C1 segment of cervical spinal cord (tissue), 14 donors: ENCODE data around the gene UBTF.
A peak's percentile ranks its signal among the peaks of the same experiment; 100 is the strongest.
"Not testable (repeated sequence)": the region's sequence is repeated elsewhere in the genome, so short reads cannot be mapped to it uniquely, and the experiment has no call there.

Experiments used
- DNase-seq, 14 donors: peaks; one replicate each; lab custom pipeline; 2025; lab: John Stamatoyannopoulos, UW

Gene UBTF

DNA sequence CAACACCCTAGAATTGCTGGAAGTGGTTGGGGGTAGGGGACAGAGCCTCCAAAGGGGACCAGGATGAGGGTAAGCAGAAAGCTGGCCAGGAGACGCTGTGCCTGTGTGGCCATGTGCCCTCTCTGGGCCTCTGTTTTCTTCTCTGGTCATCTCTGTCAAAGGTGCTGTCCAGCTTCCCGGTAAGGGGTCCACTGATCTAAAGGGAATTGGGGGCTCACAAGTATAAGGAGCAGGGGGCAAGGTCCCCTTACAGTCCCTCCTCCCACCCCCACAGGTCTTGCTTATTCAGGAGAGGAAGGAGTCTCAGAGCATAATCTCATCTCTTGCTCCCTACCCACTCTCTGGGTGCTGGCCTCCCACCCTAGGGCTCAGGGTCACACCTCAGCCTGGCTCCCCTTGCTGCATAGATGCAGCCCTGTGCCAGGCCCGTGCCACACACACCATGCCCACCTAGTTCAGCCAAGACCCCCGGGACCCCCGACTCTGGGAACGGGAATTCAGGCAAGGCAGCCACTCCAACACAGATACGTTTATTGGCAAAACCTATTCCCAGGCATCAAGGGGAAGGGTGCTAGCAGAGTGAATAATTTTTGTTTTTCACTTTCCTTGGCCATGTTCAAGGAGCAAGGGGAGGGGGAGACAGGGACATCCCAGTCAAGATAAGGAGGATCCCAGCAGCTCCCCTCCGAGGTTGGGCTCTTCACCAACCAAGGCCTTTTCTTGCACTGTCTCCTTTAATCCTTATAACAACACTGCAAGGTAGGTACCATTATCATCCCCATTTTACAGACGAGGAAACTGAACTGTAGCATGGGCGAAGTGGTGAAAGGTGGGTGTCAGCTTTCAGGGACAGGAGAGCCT, 28.6 kb upstream of the UBTF start:
- DNase-seq: no peak

DNA sequence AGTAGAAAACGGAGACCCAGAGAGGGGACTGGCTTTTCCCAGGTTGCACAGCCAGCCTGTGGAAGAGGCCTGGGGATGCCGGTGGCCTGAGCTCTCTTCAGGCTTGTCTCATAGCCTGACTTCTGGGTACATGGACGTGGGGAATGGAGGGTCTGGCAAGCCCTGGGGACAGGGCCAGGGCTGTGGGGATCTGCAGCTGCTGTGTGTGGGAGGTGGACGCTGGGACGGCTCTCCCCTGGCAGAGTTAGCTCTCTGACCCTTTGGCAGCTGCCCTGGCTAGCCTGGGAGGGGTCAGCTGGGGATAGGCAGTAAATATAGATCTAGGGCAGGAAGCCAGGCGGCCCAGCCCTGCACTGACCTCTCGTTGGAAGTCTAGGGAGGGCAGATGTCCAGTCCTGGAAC, 28.0 kb upstream of the UBTF start:
- DNase-seq: no peak

DNA sequence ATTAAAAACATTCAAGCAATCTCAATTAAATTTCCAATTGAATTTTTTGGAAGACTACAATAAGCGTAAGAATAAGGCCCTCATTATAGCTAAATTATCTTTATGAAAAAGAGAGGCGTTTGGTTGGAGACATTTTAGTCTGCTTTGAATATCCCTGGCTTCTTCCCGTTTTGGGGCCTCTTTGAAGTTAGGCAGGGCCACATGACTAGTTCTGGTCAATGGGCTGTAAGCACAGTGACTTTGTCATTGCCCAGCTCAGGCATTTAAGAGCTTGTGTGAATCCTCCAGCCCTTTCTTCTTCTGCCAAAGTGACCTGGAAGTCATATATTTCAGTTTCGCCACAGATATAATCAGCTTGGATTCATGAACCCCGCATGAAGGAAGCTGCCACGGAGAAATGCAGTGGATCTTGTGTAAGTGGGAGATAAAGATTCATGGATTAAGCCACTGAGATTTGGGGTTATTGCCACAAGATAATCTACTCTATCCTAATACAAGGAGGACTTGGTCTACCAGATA, 21.7 kb upstream of the UBTF start:
- peak in 1 of 14 donors; percentile 5 for DNase-seq

DNA sequence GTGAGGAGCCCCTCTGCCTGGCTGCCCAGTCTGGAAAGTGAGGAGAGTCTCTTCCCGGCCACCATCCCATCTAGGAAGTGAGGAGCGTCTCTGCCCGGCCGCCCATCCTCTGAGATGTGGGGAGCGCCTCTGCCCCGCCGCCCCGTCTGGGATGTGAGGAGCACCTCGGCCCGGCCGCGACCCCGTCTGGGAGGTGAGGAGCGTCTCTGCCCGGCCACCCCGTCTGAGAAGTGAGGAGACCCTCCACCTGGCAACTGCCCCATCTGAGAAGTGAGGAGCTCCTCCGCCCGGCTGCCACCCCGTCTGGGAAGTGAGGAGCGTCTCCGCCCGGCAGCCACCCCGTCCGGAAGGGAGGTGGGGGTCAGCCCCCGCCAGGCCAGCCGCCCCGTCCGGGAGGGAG, 18.4 kb upstream of the UBTF start:
- not testable (repeated sequence) for DNase-seq

DNA sequence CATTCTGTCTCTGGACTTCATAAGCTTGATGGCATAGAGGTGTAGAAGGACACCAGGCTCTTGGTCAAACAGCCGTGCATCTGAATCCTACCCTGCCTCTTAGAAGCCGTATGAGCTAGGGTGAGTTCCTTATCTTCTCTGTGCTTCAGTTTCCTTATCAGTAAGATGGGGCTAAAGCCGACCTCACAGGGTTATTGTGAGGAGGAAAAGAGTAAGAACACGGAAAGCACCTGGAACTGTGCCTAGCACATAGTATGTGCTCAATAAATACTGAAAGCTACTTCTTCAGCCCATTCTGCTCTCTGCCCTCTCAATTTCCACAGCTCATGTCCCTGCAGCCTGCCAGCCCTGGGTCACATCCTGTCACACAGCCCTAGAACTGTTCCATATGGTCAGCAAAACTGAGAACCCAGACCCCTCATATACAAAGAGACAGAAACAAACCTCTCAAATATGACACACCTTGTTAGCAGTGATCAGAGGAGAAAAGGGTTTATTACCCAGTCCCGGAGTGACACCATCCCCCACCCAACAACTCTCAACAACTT, 17.0 kb upstream of the UBTF start:
- no peak for DNase-seq

DNA sequence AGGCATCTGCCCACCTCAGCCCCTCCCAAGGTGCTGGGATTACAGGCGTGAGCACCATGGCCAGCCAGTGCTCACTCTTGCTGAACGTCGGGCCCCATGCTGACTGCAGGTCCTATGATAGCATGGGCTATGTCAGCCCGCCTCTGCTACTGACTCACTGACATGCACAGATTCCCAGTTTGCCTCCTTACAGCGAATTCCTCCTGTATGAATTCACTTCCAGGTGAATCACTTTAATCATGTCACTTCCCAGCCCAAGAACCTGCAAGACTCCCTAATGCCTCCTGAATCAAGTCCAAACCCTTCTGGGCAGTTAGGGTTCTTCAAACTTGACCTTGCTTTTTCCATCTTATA, 16.1 kb upstream of the UBTF start:
- DNase-seq: no peak

DNA sequence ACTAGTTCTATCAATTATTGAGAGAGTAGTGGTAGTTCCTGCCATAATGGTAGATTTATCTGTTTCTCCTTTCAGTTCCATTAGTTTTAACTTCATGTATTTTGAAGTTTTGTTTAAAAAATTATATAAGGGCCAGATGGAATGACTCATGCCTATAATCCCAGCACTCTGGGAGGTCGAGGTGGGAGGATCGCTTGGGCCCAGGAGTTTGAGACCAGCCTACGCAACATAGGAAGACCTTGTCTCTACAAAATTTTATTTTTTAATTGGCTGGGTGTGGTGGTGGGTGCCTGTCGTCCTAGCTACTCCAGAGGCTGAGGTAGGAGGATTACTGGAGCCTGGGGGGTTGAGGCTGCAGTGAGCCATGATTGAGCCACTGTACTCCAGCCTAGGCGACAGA, 14.1 kb upstream of the UBTF start:
- no peak for DNase-seq

DNA sequence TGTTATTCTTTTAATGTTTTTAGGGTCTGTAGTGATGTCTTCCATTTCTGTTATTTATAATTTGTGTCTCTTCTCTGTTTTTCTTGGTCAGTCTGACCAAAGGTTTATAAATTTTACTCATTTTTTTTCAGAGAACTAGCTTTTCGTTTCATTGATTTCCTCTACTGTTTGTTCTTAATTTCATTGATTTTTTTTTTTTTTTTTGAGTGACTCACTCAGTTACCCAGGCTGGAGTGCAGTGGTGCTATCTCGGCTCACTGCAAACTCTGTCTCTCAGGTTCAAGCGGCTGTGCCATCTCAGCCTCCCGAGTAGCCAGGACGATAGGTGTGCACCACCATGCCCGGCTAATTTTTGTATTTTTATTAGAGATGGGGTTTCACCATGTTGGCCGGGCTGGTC, 12.6 kb upstream of the UBTF start:
- no peak for DNase-seq

DNA sequence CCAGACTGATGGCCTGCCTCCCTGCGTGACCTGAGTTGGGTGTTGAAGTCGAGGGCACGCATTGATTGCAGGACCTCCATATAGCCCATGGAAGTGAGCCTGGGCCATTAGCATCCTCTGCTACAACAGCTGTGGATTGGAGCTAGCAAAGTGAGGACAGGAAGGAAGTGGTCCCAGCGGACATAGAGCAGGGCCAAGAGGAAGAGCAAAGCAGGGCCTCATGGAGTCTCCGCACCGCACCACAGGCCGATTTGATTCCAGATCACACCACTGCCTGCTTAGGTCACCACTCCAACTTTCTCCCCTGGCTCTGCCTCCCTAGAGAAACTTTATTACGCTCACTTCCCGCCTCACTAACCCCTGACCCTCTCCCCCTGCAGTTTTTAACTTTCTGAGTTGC, 10.7 kb upstream of the UBTF start:
- no peak for DNase-seq

DNA sequence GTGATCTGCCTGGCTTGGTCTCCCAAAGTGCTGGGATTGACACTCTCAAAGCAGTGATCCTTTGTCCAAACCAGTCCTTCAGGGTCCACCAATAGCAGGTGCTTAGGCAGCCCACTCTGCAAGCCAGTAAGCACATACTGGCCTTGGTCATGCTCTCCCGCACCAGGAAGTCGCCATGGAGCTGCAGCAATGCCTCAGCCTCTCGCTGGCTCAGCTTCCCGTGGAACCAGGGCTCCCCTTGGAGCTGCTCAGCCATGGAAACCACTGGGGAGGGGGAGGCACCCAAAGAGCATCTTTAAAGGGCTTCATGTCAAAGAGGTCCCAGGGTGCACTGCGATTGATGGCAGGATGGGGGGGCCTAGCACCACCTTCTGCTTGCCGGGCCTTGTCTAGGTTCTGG, 9.6 kb upstream of the UBTF start:
- DNase-seq: no peak

DNA sequence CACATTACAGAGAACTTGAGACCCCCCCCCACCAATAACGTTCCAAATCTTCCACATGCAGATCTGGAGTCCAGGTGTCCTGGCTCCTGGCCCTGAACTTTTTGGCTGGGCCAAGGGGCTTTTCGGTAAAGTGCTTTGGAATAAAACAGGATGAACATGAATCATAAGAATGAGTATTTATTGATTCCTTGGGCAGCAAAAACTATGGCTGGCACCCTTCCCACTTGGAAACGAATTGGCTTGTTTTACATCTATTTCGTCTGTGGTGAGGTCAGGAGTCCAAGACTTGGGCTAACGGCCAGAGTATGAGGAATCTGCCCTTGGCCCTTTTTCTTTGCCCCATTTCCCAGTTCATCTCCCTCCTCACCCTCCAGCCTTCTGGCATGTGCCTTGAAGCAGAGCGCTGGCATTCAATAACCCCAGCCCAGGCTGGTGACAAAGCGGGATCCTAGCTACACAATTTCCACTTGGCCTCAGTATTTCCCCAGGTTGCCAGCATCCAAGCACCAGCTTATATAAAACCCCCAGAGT, 4.1 kb upstream of the UBTF start:
- DNase-seq: peak in 5 of 14 donors; percentile 6 to 62 (median 31)

DNA sequence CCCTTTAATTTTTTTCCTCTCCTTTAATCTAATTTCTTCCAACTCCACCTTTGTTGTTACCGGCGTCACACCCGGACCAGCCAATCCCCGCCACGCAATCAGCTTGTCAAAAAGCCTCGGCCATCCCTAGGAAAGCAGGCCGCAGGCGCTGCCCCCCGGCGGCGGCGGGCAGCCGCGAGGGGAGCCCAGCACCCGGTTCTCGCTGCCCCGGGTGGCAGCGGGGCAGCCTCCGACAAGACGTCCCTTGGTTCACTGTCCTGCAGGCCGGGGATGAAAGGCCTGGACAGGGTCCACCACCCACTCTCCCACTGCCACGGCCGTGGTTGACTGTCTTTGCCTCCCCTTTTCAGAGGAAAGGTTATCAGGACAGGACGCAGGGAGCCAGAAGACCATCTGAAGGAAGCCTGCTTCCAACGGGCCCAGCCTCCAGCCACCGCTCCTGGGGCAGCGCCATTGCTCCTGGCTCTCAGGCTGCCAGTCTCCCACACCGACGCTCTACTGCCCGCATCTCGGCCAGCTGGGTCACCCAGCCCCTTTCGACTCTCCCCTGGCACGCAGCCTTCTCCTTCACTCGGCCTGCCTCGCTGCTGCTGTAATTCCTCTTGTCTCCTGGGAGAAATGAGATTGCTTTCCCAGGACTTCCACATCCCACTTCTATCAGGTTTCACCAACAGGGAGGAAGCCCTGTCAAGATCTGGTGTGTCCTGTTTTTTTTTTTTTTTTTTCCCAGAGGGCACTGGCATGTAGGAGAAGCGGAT, 2.8 kb upstream of the UBTF start:
- DNase-seq: peak in 13 of 14 donors; percentile 51 to 91 (median 77)

DNA sequence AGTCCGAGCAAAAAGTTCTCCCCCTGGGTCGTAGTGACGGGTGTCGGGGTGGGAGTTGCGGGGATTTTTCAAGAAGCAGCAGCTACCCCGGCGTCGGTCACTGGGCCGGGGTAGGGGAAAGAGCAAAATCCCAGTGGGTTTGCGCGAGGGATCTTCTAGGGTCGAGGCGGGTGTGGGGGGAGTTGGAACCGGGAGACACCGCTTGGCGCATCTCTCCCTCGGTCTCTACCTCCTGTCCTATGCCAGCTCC, 2.3 kb upstream of the UBTF start:
- DNase-seq: peak in 2 of 14 donors; percentile 64 to 82

DNA sequence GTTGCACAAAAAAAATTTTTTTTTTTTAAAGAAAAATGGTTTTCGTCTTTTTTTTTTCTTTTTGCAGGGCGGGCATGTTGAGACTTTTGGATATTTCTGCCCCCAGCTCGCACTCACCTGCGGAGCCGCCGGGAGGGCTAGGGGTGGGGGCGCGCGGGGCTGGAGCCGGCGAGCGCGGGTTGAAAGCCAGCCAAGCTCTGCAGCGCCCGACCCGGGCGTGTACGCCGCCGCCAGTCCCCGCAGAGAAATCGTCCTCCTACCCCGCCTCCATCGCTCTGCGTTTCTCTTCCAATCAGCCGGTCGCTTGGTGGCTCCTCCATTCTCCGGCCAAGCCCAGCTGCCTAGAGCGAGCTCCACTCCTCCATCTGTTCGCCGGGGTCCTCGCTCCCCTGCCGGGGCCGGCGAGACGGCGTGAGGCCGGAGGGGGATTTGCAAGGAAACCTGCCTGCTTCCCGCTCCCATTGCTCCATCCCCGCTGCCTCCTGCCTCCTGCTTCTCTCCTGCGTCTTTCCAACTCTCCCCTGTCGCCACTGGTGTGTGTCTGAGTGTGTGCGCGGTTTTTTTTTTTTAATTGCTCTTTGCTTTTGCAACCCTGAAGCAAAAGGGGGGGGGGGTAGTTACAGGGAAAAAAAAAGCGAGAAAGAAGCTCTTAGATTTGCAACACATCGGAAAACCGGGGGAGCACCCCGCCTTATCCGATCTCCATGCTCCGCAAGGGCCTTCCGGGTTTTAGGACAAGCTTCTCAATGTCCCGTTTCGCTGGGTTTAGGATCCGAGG, 1.8 kb upstream of the UBTF start:
- DNase-seq: peak in 12 of 14 donors; percentile 44 to 80 (median 70)

DNA sequence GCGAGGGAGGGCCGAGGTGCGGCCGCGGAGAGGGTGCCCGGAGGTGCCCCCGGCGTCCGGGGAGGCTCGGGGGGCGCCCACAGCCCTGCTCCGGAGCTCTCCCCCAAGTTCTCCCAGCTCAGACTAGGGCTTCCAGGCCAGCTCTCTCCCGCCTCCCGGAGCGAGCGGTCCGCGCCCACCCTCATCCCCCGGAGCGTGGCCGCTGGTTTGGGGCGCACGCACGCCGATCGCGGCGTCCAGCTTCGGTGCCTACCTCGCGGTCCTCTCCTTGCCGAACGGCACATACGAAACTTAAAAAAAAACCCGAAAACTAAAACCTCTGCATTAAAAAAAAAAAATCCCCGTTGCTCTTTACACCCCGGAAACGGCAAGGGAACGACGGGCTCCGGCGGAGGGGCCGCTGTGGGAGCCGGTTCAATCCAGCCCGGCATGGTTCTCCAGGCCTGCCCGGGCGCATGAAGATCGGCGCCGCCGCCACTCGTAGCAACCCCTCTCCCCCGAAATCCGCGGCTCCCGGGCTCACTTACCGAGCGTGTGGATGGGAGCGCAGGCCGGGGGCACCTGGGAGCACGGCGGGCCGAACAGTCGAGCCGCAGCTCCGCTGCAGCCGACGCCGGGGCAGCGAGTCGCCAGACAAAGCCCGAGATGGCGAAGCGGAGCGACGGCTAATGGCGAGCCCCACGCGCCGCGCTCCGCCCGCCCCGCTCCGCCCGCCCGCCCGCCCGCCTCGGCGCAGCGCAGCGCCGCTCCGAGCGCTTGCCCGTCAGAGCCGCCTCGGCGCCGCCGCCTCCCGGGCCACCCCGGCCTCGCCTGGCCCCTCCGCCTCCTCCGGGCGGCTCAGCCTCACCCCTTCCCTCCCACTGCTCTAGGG, 973 bp upstream of the UBTF start:
- peak in 11 of 14 donors; percentile 43 to 79 (median 65) for DNase-seq

DNA sequence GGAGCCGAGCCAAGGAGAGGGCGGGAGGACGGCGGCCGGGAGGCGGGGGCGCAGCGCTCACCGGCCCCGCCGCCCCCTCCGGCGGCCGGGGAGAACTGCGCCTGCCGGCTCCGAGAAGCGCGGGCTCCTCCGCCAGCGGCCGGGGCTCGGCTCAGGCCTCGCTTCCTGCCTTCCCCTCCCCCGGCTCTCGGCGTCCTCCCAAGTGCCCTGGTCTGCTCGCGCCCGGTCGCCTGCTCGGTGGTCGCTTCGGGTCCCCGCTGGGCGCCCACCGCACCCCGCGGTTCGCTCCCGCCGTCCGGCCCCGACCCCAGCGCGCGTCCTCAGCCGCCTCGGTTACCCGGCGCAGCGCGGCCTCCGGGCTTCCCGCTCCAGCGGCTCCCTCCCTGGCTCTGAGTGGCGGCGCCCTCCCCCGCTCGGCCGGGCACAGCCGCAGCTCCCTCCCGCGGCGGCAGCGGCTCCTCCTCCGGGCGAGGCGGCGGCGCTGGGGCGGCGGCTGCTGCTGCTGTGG, 313 bp downstream of the UBTF start:
- peak in 8 of 14 donors; percentile 51 to 85 (median 71) for DNase-seq

DNA sequence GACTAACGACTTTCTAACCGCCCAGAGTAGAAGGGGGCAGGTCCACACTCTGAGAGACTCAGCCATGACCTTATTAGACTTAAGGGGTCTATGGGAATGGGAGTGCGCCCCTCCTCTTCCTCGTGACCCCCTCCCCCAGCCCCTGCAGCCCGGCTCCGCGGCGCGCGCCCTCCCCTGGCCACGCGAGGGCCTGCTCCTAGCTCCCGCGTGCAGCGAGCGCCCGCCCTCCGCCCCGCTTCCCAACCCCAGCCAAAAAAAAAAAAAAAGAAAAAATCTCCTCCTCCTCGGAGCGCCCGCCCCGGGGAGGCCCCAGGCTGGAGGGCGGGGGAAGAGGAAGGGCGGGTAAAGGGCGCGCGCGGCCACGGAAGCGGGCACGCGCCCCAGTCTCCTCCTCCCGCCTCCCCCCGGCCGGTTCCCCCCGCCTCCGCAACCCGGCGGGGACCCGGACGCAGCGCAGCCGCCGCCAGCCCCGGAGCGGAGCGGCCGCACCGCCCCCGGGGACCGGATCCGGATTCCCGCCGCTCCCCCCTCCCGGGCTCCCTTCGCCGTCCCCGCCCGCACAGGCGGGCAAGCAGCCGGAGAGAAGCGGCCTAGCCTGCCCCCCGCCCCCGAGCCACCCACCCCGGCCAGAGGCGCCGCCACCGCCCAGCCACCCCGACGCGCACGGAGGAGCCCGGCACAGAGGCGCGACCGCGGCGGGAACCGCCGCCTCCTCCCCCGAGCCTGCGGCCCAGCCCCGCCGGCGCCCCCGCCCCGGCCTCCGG, 949 bp downstream of the UBTF start:
- DNase-seq: peak in 13 of 14 donors; percentile 31 to 90 (median 83)

DNA sequence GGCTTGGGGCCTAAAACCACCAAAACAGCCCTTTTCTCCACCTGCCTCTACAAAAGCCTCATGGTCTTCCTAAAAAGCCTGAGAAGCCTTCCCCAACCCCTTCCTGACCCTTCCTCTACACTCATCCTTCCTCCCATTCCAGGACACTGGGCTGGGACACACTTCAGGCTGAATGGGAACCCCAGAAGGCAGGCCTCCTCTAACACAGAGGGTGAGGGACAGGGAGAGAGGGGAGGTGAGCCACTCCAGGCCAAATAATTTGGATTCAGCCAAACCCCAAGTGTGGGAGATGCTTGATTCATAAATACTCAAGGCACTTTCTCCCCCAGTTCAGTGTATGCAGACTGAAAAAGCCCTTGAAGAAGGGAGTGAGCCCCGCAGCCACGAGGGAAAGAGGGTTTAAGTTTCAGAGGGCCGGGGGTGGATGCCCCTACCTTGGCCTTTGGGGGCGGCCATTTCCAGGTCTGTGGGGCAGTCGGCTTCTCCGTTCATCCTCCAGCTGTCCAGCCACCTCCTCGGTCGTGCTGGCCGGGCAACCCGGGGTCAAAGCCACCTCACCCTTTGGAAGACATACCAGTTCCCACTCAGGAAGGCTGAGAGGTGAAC, 1.6 kb downstream of the UBTF start:
- peak in 2 of 14 donors; percentile 51 to 54 for DNase-seq

DNA sequence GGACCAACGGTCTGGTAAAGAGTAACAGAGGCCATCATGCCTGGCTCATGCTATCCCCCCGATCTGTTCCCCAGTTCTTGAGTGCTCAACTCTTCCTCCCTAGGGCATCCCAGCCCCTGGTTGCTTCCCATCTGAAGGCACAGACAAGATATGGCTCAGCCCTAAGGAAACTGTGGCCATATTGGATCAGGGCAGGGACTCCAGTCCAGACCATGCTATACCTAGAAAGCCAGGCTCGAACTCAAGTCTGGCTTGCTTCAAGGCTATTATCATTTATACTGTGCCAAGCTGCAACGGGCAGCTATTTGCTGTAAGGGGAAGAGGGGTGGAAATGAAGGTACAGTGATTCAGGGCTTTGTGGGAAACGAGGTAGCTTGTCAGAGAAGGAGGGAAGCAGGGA, 2.8 kb downstream of the UBTF start:
- DNase-seq: no peak
